H1 (cell line): ENCODE data around the gene MAP2K7.

Source experiments
- CEBPB ChIP-seq: IDR thresholded peaks from 2 replicates; pipeline ENCODE4 v1.6.1; 2012; ENCODE audit warnings: low read depth, low read length
- SUZ12 ChIP-seq: fragments of 200-600 bp; sonication (generic); IDR thresholded peaks from 2 replicates; pipeline ENCODE4 v1.6.1; 2012; ENCODE audit warnings: mild to moderate bottlenecking, inconsistent platforms, low read length, moderate library complexity, mixed read lengths
- TAF1 ChIP-seq: IDR thresholded peaks from 2 replicates; pipeline ENCODE4 v1.6.1; 2011; ENCODE audit warnings: mild to moderate bottlenecking, low read depth, low read length
- TF ChIP-seq, protein P1 (sequence below), 3 experiments: IDR thresholded peaks; 1 replicate in 2 of 3; 2 replicates in 1 of 3; pipeline versions ENCODE4 v1.5.1 to v1.6.1; 2011; ENCODE audit warnings: low read length in 3 of 3, mild to moderate bottlenecking in 3 of 3, inconsistent platforms in 2 of 3, low read depth in 1 of 3, moderate library complexity in 1 of 3; ENCODE audit not compliant: insufficient read depth in 1 of 3; ENCODE audit errors: control extremely low read depth in 1 of 3

DNA sequence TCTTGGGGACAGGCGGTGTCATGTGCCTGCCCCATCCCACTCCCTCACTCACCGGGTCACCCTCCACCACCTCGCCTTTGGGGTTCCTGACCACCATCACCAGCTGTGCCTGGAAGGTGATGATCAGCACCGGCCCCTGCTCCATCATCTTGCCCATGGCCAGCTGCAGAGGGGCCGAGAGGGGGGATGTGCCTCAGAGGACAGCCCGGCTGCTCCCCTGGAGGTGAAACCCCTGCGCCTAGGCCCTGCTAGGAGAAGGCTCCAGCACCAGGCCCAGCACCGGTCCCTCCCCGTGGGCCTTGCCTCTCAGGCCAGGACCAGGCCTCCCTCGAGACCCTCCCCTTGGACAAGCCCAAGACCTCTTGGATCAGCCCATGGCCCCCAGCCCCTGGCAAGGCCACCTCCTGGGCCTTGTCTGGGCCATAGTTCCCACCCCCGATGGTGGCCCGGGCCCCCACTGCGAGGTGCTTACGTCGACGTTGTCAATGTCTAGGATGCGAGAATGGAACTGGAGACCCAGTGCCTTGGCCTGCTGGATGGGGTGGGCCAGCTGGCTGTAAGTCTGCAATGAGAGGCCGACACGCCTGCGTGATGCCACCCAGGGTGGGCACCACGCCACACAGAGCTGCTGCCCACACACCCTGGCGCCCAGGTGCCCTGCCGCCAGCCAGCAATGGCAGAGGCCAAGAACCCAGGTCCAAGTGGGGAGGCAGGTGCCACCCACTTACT is 24.1 kb downstream of the MAP2K7 start:
- no peak for TF ChIP-seq CEBPB
- TF ChIP-seq, protein P1, sequence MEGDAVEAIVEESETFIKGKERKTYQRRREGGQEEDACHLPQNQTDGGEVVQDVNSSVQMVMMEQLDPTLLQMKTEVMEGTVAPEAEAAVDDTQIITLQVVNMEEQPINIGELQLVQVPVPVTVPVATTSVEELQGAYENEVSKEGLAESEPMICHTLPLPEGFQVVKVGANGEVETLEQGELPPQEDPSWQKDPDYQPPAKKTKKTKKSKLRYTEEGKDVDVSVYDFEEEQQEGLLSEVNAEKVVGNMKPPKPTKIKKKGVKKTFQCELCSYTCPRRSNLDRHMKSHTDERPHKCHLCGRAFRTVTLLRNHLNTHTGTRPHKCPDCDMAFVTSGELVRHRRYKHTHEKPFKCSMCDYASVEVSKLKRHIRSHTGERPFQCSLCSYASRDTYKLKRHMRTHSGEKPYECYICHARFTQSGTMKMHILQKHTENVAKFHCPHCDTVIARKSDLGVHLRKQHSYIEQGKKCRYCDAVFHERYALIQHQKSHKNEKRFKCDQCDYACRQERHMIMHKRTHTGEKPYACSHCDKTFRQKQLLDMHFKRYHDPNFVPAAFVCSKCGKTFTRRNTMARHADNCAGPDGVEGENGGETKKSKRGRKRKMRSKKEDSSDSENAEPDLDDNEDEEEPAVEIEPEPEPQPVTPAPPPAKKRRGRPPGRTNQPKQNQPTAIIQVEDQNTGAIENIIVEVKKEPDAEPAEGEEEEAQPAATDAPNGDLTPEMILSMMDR (IDR thresholded peaks at IDR 0.05; ENCODE audit: control extremely low read depth in 1 of 3, insufficient read depth in 1 of 3, low read depth in 1 of 3, low read length in 3 of 3), result no peak
- TF ChIP-seq SUZ12, result no peak
- no peak for TF ChIP-seq TAF1
